PC-9 (cell line): ENCODE results near the gene NEU4. TPM values are rescaled to one million over a fixed set of nuclear protein-coding genes. Genes with fewer than 3 reads are reported as not detected.

ENCODE experiments used
- BruUV-seq: library from RNA; stranded (reverse); fragments of 400-500 nt; replicated peaks from 2 replicates; lab custom pipeline; 2021; lab: Mats Ljungman, UMichigan
- CTCF ChIA-PET: fragments of 300-600 bp; sonication (Branson Sonifier 250); formaldehyde crosslinking; loops from one replicate; lab custom pipeline; 2022; ENCODE audit warnings: antibody characterized with exemption; lab: Charles Lee
- POLR2A ChIA-PET: fragments of 300-600 bp; sonication (Branson Sonifier 250); formaldehyde crosslinking; loops from one replicate; lab custom pipeline; 2022; ENCODE audit warnings: antibody characterized with exemption; ENCODE audit not compliant: unreplicated experiment; lab: Charles Lee
- DNase-seq, 2 experiments: peaks; one replicate each; pipeline versions ENCODE4 v3.0.0 to v3.0.0-alpha.2; 2015 to 2022; ENCODE audit warnings: mixed read lengths in 1 of 2
- H2AFZ ChIP-seq: fragments of 200-600 bp; sonication (generic); 2 replicates; pipeline ENCODE4 v1.8.1; 2017; ENCODE audit warnings: antibody characterized with exemption
- H3F3A ChIP-seq: fragments of 200-600 bp; sonication (generic); 2 replicates; pipeline ENCODE4 v1.8.1; 2017; ENCODE audit warnings: antibody characterized with exemption, mild to moderate bottlenecking, low read depth; ENCODE audit not compliant: insufficient read depth
- H3K27ac ChIP-seq: fragments of 200-600 bp; sonication (generic); 2 replicates; pipeline ENCODE4 v1.6.1; 2016; ENCODE audit warnings: mixed run types
- H3K27me3 ChIP-seq: fragments of 200-600 bp; sonication (generic); 2 replicates; pipeline ENCODE4 v1.6.1; 2016; ENCODE audit warnings: low read depth, mixed run types; ENCODE audit not compliant: insufficient read depth
- H3K36me3 ChIP-seq: fragments of 200-600 bp; sonication (generic); 2 replicates; pipeline ENCODE4 v1.6.1; 2016; ENCODE audit warnings: low read depth, mixed run types
- H3K4me1 ChIP-seq: fragments of 200-600 bp; sonication (generic); replicated peaks from 2 replicates; pipeline ENCODE4 v1.6.1; 2016; ENCODE audit warnings: mixed run types; ENCODE audit not compliant: insufficient read depth
- H3K4me2 ChIP-seq: fragments of 200-600 bp; sonication (generic); 2 replicates; pipeline ENCODE4 v1.6.1; 2017; ENCODE audit warnings: mixed run types
- H3K4me3 ChIP-seq: fragments of 200-600 bp; sonication (generic); 2 replicates; pipeline ENCODE4 v1.6.1; 2016; ENCODE audit warnings: mixed run types
- H3K79me2 ChIP-seq: fragments of 200-600 bp; sonication (generic); 2 replicates; pipeline ENCODE4 v1.6.1; 2017; ENCODE audit warnings: low read depth, mixed run types
- H3K9me2 ChIP-seq: fragments of 200-600 bp; sonication (generic); 2 replicates; pipeline ENCODE4 v1.8.1; 2017; ENCODE audit warnings: mild to moderate bottlenecking; ENCODE audit not compliant: insufficient read depth
- H3K9me3 ChIP-seq: fragments of 200-600 bp; sonication (generic); 2 replicates; pipeline ENCODE4 v1.8.1; 2016; ENCODE audit warnings: low read depth; ENCODE audit not compliant: insufficient read depth
- H4K20me1 ChIP-seq: fragments of 200-600 bp; sonication (generic); 2 replicates; pipeline ENCODE4 v1.8.1; 2017; ENCODE audit not compliant: insufficient read depth
- CTCF ChIP-seq: fragments of 200-600 bp; sonication (generic); conservative IDR thresholded peaks from 2 replicates; pipeline ENCODE4 v1.6.1; 2017; ENCODE audit warnings: mixed run types, antibody characterized with exemption, mild to moderate bottlenecking, moderate library complexity
- EZH2 ChIP-seq: fragments of 200-600 bp; sonication (generic); IDR thresholded peaks from 2 replicates; pipeline ENCODE4 v1.8.0; 2017; ENCODE audit warnings: antibody characterized with exemption, low read depth
- intact Hi-C: fragments of 100-400 bp; cut with micrococcal nuclease; formaldehyde crosslinking; loops from one replicate; pipeline ENCODE4 v1.10.0; 2022; ENCODE audit not compliant: unreplicated experiment
- total RNA-seq: library from RNA; stranded (reverse); gene quantifications from 2 replicates; pipeline ENCODE4 v1.2.3, GENCODE V29; 2021

NEU4 gene
- total RNA-seq, 1 experiment from 2014 or later: 0.92 TPM

- ChIA-PET POLR2A (interaction anchor here (0.6 kb wide), 1 partner anchor 10 kb away, joined by 4 read pairs; no protein-coding TSS in a partner anchor), CTCF (no interaction called here)
- Histone ChIP-seq H3K4me2 (no peak overlapping the region), H3K79me2 (no peaks in the 10 kb centered on the region), H2AFZ (no peak overlapping the region), H3K27me3 (peaks cover 52% of the 10 kb centered on the region), H3K9me2 (no peaks in the 10 kb centered on the region), H3K36me3 (no peaks in the 10 kb centered on the region), H3K4me1 (no peaks in the 10 kb centered on the region), H3K4me3 (no peak overlapping the region), H3F3A (peaks cover 25% of the 10 kb centered on the region; the same call in 1 of the 2 replicates), H3K9me3 (no peaks in the 10 kb centered on the region), H3K27ac (no peak overlapping the region), H4K20me1 (no peaks in the 10 kb centered on the region)
- BruUV-seq: no TSS peak
- TF ChIP-seq CTCF: no peak
- TF ChIP-seq EZH2: no peak
- intact Hi-C loops: no loop called here
- no peak for DNase-seq
Observed at GRCh38 chr2:241865416-241865956, 56.5 kb downstream of the NEU4 start.

DNA sequence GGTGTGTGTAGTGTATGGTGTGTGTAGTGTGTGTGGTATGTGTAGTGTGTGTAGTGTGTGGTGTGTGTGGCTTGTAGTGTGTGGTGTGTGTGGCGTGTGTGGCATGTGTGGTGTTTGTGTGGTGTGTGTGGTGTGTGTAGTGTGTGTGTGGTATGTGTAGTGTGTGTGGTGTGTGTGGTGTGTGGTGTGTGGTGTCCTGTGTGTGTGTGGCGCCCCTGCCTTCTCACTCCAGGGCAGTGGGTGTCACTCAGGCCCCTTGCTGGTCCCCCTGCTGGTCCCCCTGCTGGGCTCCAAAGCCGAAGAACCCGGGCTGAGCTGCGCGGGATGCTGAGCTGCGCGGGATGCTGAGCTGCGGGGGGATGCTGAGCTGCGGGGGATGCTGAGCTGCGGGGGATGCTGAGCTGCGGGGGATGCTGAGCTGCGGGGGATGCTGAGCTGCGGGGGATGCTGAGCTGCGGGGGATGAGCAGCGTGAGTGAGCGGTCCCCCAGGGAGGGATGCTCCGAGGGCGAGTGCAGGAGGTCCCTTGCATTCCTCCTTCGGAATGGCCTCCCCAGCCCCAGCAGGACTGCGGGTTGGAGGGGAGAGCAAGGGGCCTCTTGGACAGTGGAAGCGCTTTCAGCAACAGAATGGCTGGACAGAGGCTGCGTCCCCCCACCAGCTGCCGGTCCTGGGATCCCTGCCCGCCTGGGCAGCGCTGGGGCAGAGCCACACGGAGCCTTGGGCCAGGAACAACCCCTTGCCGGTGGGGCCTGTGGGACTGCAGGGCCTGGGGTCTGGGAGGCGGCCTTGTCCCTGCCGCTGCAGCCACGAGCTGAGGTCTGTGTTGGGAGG lies 57.2 kb downstream of the NEU4 start:
- intact Hi-C loops: no loop called here
- Histone ChIP-seq H3K4me3 (no peak overlapping the region), H3K27me3 (peaks cover 55% of the 10 kb centered on the region), H3K4me2 (no peak overlapping the region), H3K27ac (no peak overlapping the region), H3K9me3 (no peaks in the 10 kb centered on the region), H3K79me2 (no peaks in the 10 kb centered on the region), H3K9me2 (no peaks in the 10 kb centered on the region), H3K4me1 (no peaks in the 10 kb centered on the region), H4K20me1 (no peaks in the 10 kb centered on the region), H3F3A (peaks cover 25% of the 10 kb centered on the region; the same call in 1 of the 2 replicates), H2AFZ (no peak overlapping the region), H3K36me3 (no peaks in the 10 kb centered on the region)
- no TSS peak for BruUV-seq
- ChIA-PET POLR2A (interaction anchor here (0.6 kb wide), 2 partner anchors 10 to 105 kb away, joined by 3 to 4 read pairs; no protein-coding TSS in a partner anchor), CTCF (no interaction called here)
- no peak for TF ChIP-seq CTCF
- no peak for TF ChIP-seq EZH2
- no peak for DNase-seq

Other genes with a start within 250 kb of the NEU4 start
- gene THAP4, start 172.0 kb upstream of the NEU4 start, total RNA-seq: 78.2 and 94.8 TPM in 2 replicates
- gene ATG4B, start 171.5 kb upstream of the NEU4 start, total RNA-seq: 162 and 177 TPM in 2 replicates
- gene DTYMK, start 122.4 kb upstream of the NEU4 start, total RNA-seq: 183 and 191 TPM in 2 replicates
- 79.7 and 106 TPM in 2 replicates for gene ING5, start 107.2 kb upstream of the NEU4 start, total RNA-seq
- 131 and 232 TPM in 2 replicates for gene D2HGDH, start 74.6 kb upstream of the NEU4 start, total RNA-seq
- gene GAL3ST2, start 32.4 kb upstream of the NEU4 start, total RNA-seq: 3.9 and 4.3 TPM in 2 replicates
- gene PDCD1, start 49.7 kb downstream of the NEU4 start, total RNA-seq: not detected in 2 replicates
- gene RTP5, start 60.5 kb downstream of the NEU4 start, total RNA-seq: not detected in 2 replicates